Measurements from ENCODE around the gene METTL16.
A peak's percentile ranks its signal among the peaks of the same experiment; 100 is the strongest.
"Not testable (repeated sequence)": the region's sequence is repeated elsewhere in the genome, so short reads cannot be mapped to it uniquely, and the experiment has no call there.

METTL16 gene

DNA sequence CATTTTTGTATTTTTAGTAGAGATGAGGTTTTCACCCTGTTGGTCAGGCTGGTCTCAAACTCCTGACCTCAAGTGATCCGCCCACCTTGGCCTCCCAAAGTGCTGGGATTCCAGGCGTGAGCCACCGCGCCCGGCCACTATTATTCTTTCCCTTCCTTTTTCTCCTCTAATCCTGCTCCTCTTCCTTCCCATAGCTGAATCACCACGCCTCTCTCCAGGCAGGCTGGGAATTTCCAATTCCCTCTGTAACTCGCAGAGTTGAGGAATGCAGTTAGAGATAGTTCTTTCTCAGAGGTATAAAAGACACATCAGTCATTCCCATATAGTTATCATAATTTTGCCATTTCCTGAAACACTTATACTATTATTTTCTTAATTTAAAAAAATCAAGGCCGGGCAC, 11.2 kb downstream of the METTL16 start:
- no peak for DNase-seq

GRCh38 chr17:2489286-2489685, 22.4 kb downstream of the METTL16 start:
- DNase-seq = not testable (repeated sequence)

- DNase-seq = peak in 1 of 3 experiments; percentile 4
These were observed 24.4 kb downstream of the METTL16 start for GRCh38 chr17:2487306-2487705.

DNA sequence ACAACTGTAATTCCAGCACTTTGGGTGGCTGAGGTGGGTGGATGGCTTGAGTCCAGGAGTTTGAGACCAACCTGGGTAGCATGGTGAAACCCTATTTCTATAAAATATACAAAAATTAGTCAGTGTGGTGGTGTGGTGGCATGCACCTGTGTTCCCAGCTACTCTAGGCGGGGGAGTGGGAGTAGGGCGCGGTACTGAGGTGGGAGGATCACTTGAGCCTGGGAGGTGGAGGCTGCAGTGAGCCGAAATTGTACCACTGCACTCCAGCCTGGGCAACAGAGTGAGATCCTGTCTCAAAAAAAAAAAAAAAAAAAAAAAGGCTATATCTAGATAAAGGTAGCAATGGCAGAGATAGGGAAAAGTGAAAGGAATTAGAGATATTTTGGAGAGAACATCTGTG, 25.0 kb downstream of the METTL16 start:
- not testable (repeated sequence) for DNase-seq

GRCh38 chr17:2485970-2486369, 25.7 kb downstream of the METTL16 start:
- no peak for DNase-seq

GRCh38 chr17:2485543-2485942, 26.1 kb downstream of the METTL16 start:
- DNase-seq = peak in 1 of 3 experiments; percentile 27

DNA sequence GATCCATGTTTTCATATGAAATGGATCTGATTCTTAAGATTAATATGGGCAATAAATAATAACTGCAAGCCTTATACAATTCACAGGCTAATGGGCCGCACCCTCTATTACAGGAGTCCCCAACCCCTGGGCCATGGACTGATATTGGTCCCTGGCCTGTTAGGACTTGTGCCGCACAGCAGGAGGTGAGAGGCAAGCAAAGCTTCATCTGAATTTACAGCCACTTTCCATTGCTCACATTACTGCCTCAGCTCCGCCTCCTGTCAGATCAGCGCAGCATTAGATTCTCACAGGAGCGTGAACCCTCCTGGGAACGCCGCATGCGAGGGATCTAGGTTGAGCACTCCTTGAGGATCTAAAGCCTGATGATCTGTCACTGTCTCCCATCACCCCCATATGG, 26.8 kb downstream of the METTL16 start:
- peak; percentile 87 to 97 (median 94) for DNase-seq

GRCh38 chr17:2483084-2483483, 28.6 kb downstream of the METTL16 start:
- no peak for DNase-seq

GRCh38 chr17:2482218-2482617, 29.5 kb downstream of the METTL16 start:
- DNase-seq = no peak

DNA sequence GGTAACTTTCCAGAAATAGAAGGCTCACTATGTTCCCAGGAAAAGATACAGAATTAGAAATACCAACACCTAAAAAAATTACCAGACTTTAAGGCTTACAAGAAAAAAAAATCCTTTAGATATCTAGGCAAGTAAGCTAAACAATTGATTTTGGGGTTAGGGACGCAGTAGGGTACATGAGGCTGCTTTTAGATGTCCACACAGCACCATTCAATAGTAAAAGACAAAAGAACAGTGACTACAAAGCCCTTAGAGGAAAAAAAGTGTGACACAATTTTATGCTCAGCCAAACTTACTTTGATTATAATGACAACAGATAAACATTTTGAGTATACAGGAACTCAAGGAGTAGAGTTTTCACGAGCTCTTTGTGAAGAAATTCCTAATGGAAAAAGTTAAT, 29.9 kb downstream of the METTL16 start:
- no peak for DNase-seq

GRCh38 chr17:2478458-2478857, 33.2 kb downstream of the METTL16 start:
- no peak for DNase-seq

DNA sequence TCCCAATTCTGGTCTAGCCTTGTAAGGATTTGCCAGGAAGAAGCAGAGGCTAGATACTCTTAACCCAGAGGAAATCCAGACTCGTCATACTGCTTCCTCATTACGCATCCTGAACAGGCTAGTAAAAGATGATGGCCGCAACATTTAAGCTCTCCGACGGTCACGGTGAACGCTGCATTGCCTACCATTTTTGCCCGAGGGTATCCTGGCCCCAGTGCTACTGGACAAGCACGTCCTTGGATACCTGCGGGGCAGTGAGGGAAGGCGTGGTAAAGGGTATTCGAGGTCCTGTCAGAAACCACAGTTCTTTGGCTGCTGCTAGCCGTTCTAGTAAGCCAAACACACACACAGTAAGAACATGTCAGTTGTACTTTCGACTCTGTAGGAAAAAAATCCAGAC, 36.6 kb downstream of the METTL16 start:
- no peak for DNase-seq

DNA sequence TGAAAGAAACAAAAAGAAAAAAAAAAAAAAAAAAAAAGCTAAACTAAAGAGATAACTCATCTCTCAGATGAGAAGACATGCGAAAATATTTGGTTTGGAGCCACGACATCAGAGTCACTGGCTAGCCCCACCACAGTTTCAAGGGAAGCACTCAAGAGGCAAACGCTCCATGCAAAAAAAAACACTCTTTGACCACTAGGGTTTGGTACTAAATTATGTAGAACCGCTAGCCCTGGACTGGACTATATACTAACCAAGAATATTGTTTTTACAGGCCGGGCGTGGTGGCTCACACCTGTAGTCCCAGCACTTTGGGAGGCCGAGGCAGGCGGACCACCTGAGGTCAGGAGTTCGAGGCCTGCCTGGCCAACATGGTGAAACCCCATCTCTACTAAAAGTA, 37.3 kb downstream of the METTL16 start:
- no peak for DNase-seq

GRCh38 chr17:2468270-2468669, 43.4 kb downstream of the METTL16 start:
- no peak for DNase-seq

DNA sequence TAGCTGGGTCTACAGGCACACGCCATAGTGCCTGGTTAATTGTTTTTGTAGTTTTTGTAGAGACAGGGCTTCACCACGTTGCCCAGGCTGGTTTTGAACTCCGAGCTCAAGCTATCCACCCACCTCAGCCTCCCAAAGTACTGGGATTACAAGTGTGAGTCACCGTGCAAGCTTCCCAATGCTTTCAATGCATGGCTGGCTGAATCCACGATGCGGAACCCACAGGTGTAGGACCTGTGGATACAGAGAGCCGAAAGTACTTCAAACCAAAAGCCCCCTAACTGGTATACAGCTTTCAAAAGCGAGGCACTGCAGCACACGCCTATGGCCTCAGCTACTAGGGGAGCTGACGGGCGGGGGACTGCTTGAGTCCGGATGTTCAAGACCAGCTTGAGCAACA, 44.8 kb downstream of the METTL16 start:
- DNase-seq = no peak

GRCh38 chr17:2462481-2462880, 49.2 kb downstream of the METTL16 start:
- peak in 2 of 3 experiments; percentile 32 to 59 for DNase-seq

- DNase-seq = no peak
These were observed 51.8 kb downstream of the METTL16 start for GRCh38 chr17:2459917-2460271.

GRCh38 chr17:2457913-2458312, 53.8 kb downstream of the METTL16 start:
- no peak for DNase-seq

DNA sequence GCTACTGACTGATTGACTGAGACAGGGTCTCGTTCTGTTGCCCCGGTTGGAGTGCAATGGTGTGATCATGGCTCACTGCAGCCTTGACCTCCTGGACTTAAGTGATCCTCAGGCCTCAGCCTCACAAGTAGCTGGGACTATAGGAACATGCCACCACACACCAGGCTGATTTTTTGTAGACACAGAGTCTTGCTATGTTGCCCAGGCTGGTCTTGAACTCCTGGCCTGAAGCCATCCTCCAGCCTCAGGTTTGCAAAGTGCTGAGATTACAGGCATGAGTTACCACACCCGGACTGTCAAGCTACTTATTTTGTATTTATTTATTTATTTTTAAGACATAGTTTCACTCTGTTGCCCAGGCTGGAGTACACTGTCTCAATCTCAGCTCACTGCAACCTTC, 55.2 kb downstream of the METTL16 start:
- no peak for DNase-seq

- DNase-seq = no peak
These were observed 55.7 kb downstream of the METTL16 start for GRCh38 chr17:2455956-2456355.

GRCh38 chr17:2453866-2454265, 57.8 kb downstream of the METTL16 start:
- no peak for DNase-seq

DNA sequence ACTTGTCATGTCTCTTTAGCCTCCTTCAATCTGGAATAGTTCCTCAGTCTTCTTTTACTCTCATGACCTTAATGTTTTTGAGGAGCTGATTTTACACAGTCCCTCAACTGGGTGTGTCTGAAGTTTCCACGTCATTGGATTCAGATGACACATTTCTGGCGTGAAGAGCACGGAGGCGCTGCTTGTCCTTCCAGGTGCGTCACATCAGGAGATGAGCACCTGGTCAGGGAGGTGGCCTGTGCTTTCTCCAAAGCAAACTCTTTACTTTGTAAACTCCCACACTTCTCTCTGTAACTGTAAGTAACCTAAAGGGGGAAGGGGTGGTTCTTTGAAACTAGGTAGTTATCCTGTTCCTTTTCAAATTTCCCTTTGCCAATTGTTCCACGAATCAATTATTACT, 58.4 kb downstream of the METTL16 start:
- DNase-seq = peak; percentile 0 to 75 (median 19)

GRCh38 chr17:2452216-2452750, 59.4 kb downstream of the METTL16 start:
- no peak for DNase-seq

DNA sequence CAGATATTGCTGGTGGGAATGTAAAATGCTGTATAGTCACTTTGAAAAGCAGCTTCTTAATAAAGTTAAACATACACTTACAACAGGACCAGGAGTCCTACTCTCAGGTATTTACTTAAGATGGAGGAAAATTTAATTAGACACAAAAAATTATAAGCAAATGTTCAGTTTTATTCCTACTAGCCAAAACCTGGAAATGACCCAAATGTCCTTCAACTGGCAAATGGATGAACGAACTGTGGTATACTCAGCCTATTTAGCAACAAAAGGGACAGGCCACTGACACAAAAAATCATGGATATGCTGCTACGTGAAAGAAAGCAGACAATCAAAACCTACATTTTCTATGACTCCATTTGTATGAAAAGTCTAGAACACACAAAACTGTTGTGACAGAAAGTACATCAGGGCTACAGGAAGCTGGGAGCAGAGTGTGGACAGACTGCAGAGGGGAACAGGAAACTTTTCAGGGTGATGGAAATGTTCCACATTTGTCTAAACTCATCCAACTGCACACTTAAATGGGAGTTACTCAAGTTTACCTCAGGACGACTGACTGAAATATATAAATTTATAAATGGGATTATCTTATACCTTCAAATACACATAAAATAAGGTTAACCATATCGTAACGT, 61.6 kb downstream of the METTL16 start:
- DNase-seq = no peak

GRCh38 chr17:2449486-2449885, 62.2 kb downstream of the METTL16 start:
- DNase-seq = no peak
